ENCODE results near the gene PTPRD. TPM values are rescaled to one million over a fixed set of nuclear protein-coding genes. Genes with fewer than 3 reads are reported as not detected.

PTPRD gene
- total and polyA plus RNA-seq, 2 experiments from 2014 or later, result 11.5 to 58.0 TPM

DNA sequence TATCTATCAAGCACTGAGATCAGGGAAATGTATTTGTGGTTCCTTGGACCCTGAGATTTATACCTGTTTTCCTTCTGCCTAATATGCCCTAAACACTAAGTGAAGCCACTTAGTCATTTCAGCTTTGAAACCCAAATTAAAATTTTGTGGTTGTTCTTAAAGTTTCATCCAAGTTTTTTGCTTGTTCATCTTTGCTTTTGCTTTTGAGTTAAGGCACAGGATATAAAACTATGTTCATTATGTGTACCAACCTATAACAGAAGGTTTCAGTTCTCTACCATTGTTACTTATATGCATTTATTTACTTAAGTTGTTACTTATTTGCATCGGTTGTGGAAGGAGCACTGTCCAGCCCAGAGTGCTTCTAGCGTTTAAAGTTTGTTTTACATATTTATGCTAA, 382.3 kb downstream of the PTPRD start (continued):
- TF ChIP-seq, protein P1, sequence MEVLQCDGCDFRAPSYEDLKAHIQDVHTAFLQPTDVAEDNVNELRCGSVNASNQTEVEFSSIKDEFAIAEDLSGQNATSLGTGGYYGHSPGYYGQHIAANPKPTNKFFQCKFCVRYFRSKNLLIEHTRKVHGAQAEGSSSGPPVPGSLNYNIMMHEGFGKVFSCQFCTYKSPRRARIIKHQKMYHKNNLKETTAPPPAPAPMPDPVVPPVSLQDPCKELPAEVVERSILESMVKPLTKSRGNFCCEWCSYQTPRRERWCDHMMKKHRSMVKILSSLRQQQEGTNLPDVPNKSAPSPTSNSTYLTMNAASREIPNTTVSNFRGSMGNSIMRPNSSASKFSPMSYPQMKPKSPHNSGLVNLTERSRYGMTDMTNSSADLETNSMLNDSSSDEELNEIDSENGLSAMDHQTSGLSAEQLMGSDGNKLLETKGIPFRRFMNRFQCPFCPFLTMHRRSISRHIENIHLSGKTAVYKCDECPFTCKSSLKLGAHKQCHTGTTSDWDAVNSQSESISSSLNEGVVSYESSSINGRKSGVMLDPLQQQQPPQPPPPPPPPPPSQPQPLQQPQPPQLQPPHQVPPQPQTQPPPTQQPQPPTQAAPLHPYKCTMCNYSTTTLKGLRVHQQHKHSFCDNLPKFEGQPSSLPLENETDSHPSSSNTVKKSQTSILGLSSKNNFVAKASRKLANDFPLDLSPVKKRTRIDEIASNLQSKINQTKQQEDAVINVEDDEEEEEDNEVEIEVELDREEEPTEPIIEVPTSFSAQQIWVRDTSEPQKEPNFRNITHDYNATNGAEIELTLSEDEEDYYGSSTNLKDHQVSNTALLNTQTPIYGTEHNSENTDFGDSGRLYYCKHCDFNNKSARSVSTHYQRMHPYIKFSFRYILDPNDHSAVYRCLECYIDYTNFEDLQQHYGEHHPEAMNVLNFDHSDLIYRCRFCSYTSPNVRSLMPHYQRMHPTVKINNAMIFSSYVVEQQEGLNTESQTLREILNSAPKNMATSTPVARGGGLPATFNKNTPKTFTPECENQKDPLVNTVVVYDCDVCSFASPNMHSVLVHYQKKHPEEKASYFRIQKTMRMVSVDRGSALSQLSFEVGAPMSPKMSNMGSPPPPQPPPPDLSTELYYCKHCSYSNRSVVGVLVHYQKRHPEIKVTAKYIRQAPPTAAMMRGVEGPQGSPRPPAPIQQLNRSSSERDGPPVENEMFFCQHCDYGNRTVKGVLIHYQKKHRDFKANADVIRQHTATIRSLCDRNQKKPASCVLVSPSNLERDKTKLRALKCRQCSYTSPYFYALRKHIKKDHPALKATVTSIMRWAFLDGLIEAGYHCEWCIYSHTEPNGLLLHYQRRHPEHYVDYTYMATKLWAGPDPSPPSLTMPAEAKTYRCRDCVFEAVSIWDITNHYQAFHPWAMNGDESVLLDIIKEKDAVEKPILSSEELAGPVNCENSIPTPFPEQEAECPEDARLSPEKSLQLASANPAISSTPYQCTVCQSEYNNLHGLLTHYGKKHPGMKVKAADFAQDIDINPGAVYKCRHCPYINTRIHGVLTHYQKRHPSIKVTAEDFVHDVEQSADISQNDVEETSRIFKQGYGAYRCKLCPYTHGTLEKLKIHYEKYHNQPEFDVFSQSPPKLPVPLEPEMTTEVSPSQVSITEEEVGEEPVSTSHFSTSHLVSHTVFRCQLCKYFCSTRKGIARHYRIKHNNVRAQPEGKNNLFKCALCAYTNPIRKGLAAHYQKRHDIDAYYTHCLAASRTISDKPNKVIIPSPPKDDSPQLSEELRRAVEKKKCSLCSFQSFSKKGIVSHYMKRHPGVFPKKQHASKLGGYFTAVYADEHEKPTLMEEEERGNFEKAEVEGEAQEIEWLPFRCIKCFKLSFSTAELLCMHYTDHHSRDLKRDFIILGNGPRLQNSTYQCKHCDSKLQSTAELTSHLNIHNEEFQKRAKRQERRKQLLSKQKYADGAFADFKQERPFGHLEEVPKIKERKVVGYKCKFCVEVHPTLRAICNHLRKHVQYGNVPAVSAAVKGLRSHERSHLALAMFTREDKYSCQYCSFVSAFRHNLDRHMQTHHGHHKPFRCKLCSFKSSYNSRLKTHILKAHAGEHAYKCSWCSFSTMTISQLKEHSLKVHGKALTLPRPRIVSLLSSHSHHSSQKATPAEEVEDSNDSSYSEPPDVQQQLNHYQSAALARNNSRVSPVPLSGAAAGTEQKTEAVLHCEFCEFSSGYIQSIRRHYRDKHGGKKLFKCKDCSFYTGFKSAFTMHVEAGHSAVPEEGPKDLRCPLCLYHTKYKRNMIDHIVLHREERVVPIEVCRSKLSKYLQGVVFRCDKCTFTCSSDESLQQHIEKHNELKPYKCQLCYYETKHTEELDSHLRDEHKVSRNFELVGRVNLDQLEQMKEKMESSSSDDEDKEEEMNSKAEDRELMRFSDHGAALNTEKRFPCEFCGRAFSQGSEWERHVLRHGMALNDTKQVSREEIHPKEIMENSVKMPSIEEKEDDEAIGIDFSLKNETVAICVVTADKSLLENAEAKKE (CRISPR knock-in tag; IDR thresholded peaks at IDR 0.05), result no peak
- no peak for TF ChIP-seq JUNB (IDR thresholded peaks at IDR 0.05; ENCODE audit: unreplicated experiment)
- TF ChIP-seq EZH2 (IDR thresholded peaks at IDR 0.05; ENCODE audit: low read depth, unreplicated experiment), result no peak
- no peak for TF ChIP-seq STAT1 (IDR thresholded peaks at IDR 0.05; ENCODE audit: unreplicated experiment)
- TF ChIP-seq CTCF (conservative IDR thresholded peaks at IDR 0.05; ENCODE audit: low read depth in 2 of 2), result no peak
- TF ChIP-seq EZH2phosphoT487 (IDR thresholded peaks at IDR 0.05; ENCODE audit: unreplicated experiment), result no peak

- H3K4me1 Mint-ChIP-seq, result peaks cover 15% of the 10 kb centered on the region
- H3K79me2 ChIP-seq (replicated peaks; ENCODE audit: insufficient read depth), result no peaks in the 10 kb centered on the region
- H2AFZ ChIP-seq, result no peak overlapping the region
- H3K9me2 ChIP-seq (ENCODE audit: insufficient read depth), result no peaks in the 10 kb centered on the region
- no peaks in the 10 kb centered on the region; the same call in 2 of the 3 replicates for H3K9me3 Mint-ChIP-seq
- DNase-seq (ENCODE audit: low spot score), result no peak
- no peak overlapping the region for H3K4me3 ChIP-seq
- peaks cover 11% of the 10 kb centered on the region for H3K4me1 ChIP-seq (ENCODE audit: insufficient read depth)
- H3K27me3 ChIP-seq (ENCODE audit: insufficient read depth), result no peaks in the 10 kb centered on the region
- no peak overlapping the region for H3K27ac ChIP-seq (ENCODE audit: low read depth)
- no peaks in the 10 kb centered on the region for H4K20me1 ChIP-seq (replicated peaks; ENCODE audit: insufficient read depth)
- no peaks in the 10 kb centered on the region; the same call in 2 of the 3 replicates for H3K36me3 Mint-ChIP-seq (ENCODE audit: low read depth)
- no peak overlapping the region for H3K4me3 Mint-ChIP-seq
- H3K36me3 ChIP-seq (ENCODE audit: insufficient read depth), result no peaks in the 10 kb centered on the region
- ATAC-seq, result no peak
- no peaks in the 10 kb centered on the region for H3F3A ChIP-seq (replicated peaks; ENCODE audit: low read depth)
- H3K27ac Mint-ChIP-seq, result no peak overlapping the region
- no peak overlapping the region for H3K4me2 ChIP-seq
- H3K27me3 Mint-ChIP-seq (ENCODE audit: insufficient read depth, low read depth, poor library complexity), result peaks cover 2% of the 10 kb centered on the region
- TF ChIP-seq NANOG (IDR thresholded peaks at IDR 0.05; ENCODE audit: borderline replicate concordance) (no peak), EZH2phosphoT487 (IDR thresholded peaks at IDR 0.05; ENCODE audit: unreplicated experiment) (no peak), POLR2AphosphoS5 (IDR thresholded peaks at IDR 0.05; ENCODE audit: low read depth) (no peak), EZH2 (IDR thresholded peaks at IDR 0.05; ENCODE audit: low read depth, unreplicated experiment) (no peak)
- TF ChIP-seq, protein P1 (CRISPR knock-in tag; IDR thresholded peaks at IDR 0.05), result no peak
Measured at GRCh38 chr9:10228082-10228481, 384.7 kb downstream of the PTPRD start.
